ENCODE measurements around the gene SPAG16.

SPAG16 gene

GRCh38 chr2:213284105-213285090 lies at the start of gene SPAG16:
SPAG16 (plus strand) TSS chr2:213284464.
- ChIA-PET CTCF (interaction anchor here (0.7 to 1.7 kb wide), 3 partner anchors 8 to 32 kb away, joined by 3 to 7 read pairs (median 4); no protein-coding TSS in a partner anchor), POLR2A (interaction anchor here (0.8 kb wide), 3 partner anchors 11 to 46 kb away, joined by 3 read pairs; no protein-coding TSS in a partner anchor)
- no peak for TF ChIP-seq CTCF (IDR thresholded peaks at IDR 0.05; ENCODE audit: insufficient read depth, low read length, missing control alignments)
- DNase-seq (ENCODE audit: low read depth, low spot score): peak; percentile 85
- H3K4me3 ChIP-seq (ENCODE audit: low read depth, low read length): peak within 1 kb of the TSS; percentile 87

GRCh38 chr2:213234641-213235040 lies 49.6 kb upstream of the SPAG16 start:
- no peak for TF ChIP-seq CTCF (IDR thresholded peaks at IDR 0.05; ENCODE audit: insufficient read depth, low read length, missing control alignments)
- POLR2A ChIA-PET: no interaction called here
- no peak for DNase-seq (ENCODE audit: low read depth, low spot score)
- CTCF ChIA-PET: interaction anchor here (1.2 kb wide), 2 partner anchors 47 to 548 kb away, joined by 3 read pairs; no protein-coding TSS in a partner anchor
- no peak overlapping the region for H3K4me3 ChIP-seq (ENCODE audit: low read depth, low read length)

GRCh38 chr2:213235741-213236140 lies 48.5 kb upstream of the SPAG16 start:
- ChIA-PET CTCF (no interaction called here), POLR2A (no interaction called here)
- no peak for DNase-seq (ENCODE audit: low read depth, low spot score)
- no peak overlapping the region for H3K4me3 ChIP-seq (ENCODE audit: low read depth, low read length)
- TF ChIP-seq CTCF (IDR thresholded peaks at IDR 0.05; ENCODE audit: insufficient read depth, low read length, missing control alignments): no peak

DNA sequence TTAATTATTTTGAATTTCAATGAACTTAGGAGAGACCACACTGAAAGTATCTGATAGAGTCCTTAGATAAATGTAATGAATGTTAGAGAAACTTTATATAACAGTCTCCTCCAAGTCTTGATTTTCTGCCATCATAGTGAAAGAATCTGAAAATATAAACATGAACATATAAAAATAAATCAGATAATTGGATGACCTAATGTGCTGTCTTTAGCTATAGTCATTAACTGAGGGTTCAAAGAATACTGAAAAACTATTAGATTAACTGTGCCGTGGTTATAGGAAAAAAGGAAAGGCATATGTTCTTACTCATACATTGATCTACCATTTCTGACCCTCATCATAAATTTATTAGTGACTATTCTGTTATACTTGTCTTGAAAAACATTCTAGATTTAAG lies 47.0 kb upstream of the SPAG16 start:
- TF ChIP-seq CTCF (IDR thresholded peaks at IDR 0.05; ENCODE audit: insufficient read depth, low read length, missing control alignments): no peak
- ChIA-PET POLR2A (no interaction called here), CTCF (no interaction called here)
- no peak for DNase-seq (ENCODE audit: low read depth, low spot score)
- H3K4me3 ChIP-seq (ENCODE audit: low read depth, low read length): no peak overlapping the region

GRCh38 chr2:213237787-213238186 lies 46.5 kb upstream of the SPAG16 start:
- H3K4me3 ChIP-seq (ENCODE audit: low read depth, low read length): no peak overlapping the region
- POLR2A ChIA-PET: no interaction called here
- DNase-seq (ENCODE audit: low read depth, low spot score): no peak
- CTCF ChIA-PET: no interaction called here
- no peak for TF ChIP-seq CTCF (IDR thresholded peaks at IDR 0.05; ENCODE audit: insufficient read depth, low read length, missing control alignments)
